GM19324 (cell line): Measurements from ENCODE around the gene TAF15.

Experiments
- ATAC-seq: cut with Tn5 transposase; IDR thresholded peaks from one replicate; pipeline ENCODE4 v1.9.1; 2021; ENCODE audit warnings: mild to moderate bottlenecking, moderate library complexity; ENCODE audit not compliant: unreplicated experiment, low FRiP score

The TAF15 gene

GRCh38 chr17:35808962-35809854 lies at the start of gene TAF15:
Gene TAF15, plus strand, starts transcription at chr17:35809484. Its CDS starts 86 bp downstream, at chr17:35809570.
- peak; percentile 97 for ATAC-seq

GRCh38 chr17:35760587-35760986 lies 48.7 kb upstream of the TAF15 start, which contains the start of gene C17orf50:
Gene C17orf50, plus strand, starts transcription at chr17:35760887. Its CDS starts 55 bp downstream, at chr17:35760942.
- ATAC-seq, result no peak

- no peak for ATAC-seq
Observed at GRCh38 chr17:35761601-35762000, 47.7 kb upstream of the TAF15 start.

GRCh38 chr17:35763767-35764122 lies 45.5 kb upstream of the TAF15 start:
- ATAC-seq, result no peak

- peak; percentile 87 for ATAC-seq
Observed at GRCh38 chr17:35764123-35764991, 44.9 kb upstream of the TAF15 start.

GRCh38 chr17:35765086-35765710 lies 44.1 kb upstream of the TAF15 start:
- ATAC-seq, result no peak

- no peak for ATAC-seq
Observed at GRCh38 chr17:35765756-35766488, 43.4 kb upstream of the TAF15 start.

GRCh38 chr17:35766489-35766877 lies 42.8 kb upstream of the TAF15 start:
- ATAC-seq, result no peak

GRCh38 chr17:35766903-35767510 lies 42.3 kb upstream of the TAF15 start:
- ATAC-seq, result no peak

- no peak for ATAC-seq
Observed at GRCh38 chr17:35768797-35769196, 40.5 kb upstream of the TAF15 start.

- ATAC-seq, result no peak
Observed at GRCh38 chr17:35769895-35770486, 39.3 kb upstream of the TAF15 start.

- ATAC-seq, result no peak
Observed at GRCh38 chr17:35773129-35773528, 36.2 kb upstream of the TAF15 start.

GRCh38 chr17:35773679-35774425 lies 35.4 kb upstream of the TAF15 start:
- ATAC-seq, result no peak

- no peak for ATAC-seq
Observed at GRCh38 chr17:35774499-35774898, 34.8 kb upstream of the TAF15 start.

GRCh38 chr17:35775039-35775438 lies 34.2 kb upstream of the TAF15 start:
- no peak for ATAC-seq

GRCh38 chr17:35775583-35775982 lies 33.7 kb upstream of the TAF15 start:
- ATAC-seq, result no peak

- no peak for ATAC-seq
Observed at GRCh38 chr17:35778641-35779196, 30.6 kb upstream of the TAF15 start.

GRCh38 chr17:35780950-35781349 lies 28.3 kb upstream of the TAF15 start:
- no peak for ATAC-seq
